Measurements from ENCODE around the gene EI24.

The EI24 gene

GRCh38 chr11:125579811-125580210 is 10.5 kb downstream of the EI24 start:
- DNase-seq (ENCODE audit: low spot score): no peak

GRCh38 chr11:125583496-125583895 is 14.2 kb downstream of the EI24 start:
- no peak for DNase-seq (ENCODE audit: low spot score)

GRCh38 chr11:125585487-125585886 is 16.2 kb downstream of the EI24 start:
- no peak for DNase-seq (ENCODE audit: low spot score)

- no peak for DNase-seq (ENCODE audit: low spot score)
These were observed 17.3 kb downstream of the EI24 start for GRCh38 chr11:125586623-125587022.

- DNase-seq (ENCODE audit: low spot score): no peak
These were observed 18.2 kb downstream of the EI24 start for GRCh38 chr11:125587480-125587879.

- no peak for DNase-seq (ENCODE audit: low spot score)
These were observed 19.2 kb downstream of the EI24 start for GRCh38 chr11:125588505-125588904.

- peak; percentile 44 for DNase-seq (ENCODE audit: low spot score)
These were observed 22.5 kb downstream of the EI24 start for GRCh38 chr11:125591649-125592304.

GRCh38 chr11:125592305-125593113 is 23.2 kb downstream of the EI24 start, which contains the start of gene STT3A:
Gene STT3A (plus strand): TSS chr11:125592852. CDS start chr11:125595916, 3,064 bp downstream.
- DNase-seq (ENCODE audit: low spot score): peak; percentile 99

GRCh38 chr11:125593114-125593820 is 24.0 kb downstream of the EI24 start:
- peak; percentile 24 for DNase-seq (ENCODE audit: low spot score)

GRCh38 chr11:125594958-125595357 is 25.7 kb downstream of the EI24 start:
- DNase-seq (ENCODE audit: low spot score): no peak

- no peak for DNase-seq (ENCODE audit: low spot score)
These were observed 31.4 kb downstream of the EI24 start for GRCh38 chr11:125600663-125601062.

- peak; percentile 3 for DNase-seq (ENCODE audit: low spot score)
These were observed 33.9 kb downstream of the EI24 start for GRCh38 chr11:125603207-125603606.

GRCh38 chr11:125605417-125605816 is 36.1 kb downstream of the EI24 start:
- DNase-seq (ENCODE audit: low spot score): no peak

GRCh38 chr11:125609545-125609944 is 40.3 kb downstream of the EI24 start:
- DNase-seq (ENCODE audit: low spot score): no peak

- no peak for DNase-seq (ENCODE audit: low spot score)
These were observed 49.1 kb downstream of the EI24 start for GRCh38 chr11:125618383-125618782.

GRCh38 chr11:125621995-125622394 is 52.7 kb downstream of the EI24 start:
- peak; percentile 24 for DNase-seq (ENCODE audit: low spot score)

- DNase-seq (ENCODE audit: low spot score): no peak
These were observed 53.8 kb downstream of the EI24 start for GRCh38 chr11:125623064-125623463.

- DNase-seq (ENCODE audit: low spot score): no peak
These were observed 55.5 kb downstream of the EI24 start, which contains the start of gene CHEK1 for GRCh38 chr11:125624756-125625213. Gene CHEK1 (plus strand): TSS chr11:125625163. CDS start chr11:125626769, 1,606 bp downstream.

GRCh38 chr11:125625225-125625629 is 56.0 kb downstream of the EI24 start:
- no peak for DNase-seq (ENCODE audit: low spot score)

- DNase-seq (ENCODE audit: low spot score): peak; percentile 77
These were observed 56.5 kb downstream of the EI24 start for GRCh38 chr11:125625630-125626287.

- DNase-seq (ENCODE audit: low spot score): peak; percentile 79
These were observed 57.1 kb downstream of the EI24 start for GRCh38 chr11:125626288-125626950.
